ENCODE results near the gene FBXO39.

FBXO39 gene

DNA sequence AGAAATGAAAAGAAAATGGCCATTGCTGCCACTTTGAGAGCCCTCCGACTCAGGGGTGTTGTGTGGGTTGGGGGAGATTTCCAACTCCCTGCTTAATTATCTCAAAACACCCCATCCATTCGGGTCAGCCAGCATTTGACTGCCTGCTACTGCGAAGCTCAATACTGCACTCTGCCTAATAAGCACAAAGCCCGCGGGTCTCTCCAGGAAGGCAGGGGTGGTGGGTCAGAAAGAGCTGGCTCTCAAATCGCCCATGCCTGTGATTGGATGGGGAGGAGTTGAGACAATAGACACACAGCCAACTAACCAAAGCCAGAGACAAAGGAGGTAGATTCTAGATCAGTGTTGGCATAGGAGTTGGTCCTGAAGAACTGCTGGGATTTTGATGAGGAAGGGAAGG lies 22.5 kb upstream of the FBXO39 start:
- Histone ChIP-seq H3K4me1 (ENCODE audit: control insufficient read depth, insufficient read depth, low read length) (no peaks in the 10 kb centered on the region; the same call in 1 of the 2 replicates), H3K27ac (ENCODE audit: extremely low read depth, low read depth, low read length) (no peak overlapping the region), H3K4me3 (ENCODE audit: low read depth, low read length) (no peak overlapping the region), H3K36me3 (ENCODE audit: control insufficient read depth in 2 of 2, insufficient read depth in 1 of 2, low read length in 2 of 2) (no peaks in the 10 kb centered on the region), H3K9me3 (ENCODE audit: control insufficient read depth, insufficient read depth, low read depth, low read length) (no peaks in the 10 kb centered on the region)
- no peak for TF ChIP-seq ZNF175 (tag by site-specific recombination; IDR thresholded peaks at IDR 0.05)
- CTCF ChIA-PET = no interaction called here
- POLR2A ChIA-PET = no interaction called here

DNA sequence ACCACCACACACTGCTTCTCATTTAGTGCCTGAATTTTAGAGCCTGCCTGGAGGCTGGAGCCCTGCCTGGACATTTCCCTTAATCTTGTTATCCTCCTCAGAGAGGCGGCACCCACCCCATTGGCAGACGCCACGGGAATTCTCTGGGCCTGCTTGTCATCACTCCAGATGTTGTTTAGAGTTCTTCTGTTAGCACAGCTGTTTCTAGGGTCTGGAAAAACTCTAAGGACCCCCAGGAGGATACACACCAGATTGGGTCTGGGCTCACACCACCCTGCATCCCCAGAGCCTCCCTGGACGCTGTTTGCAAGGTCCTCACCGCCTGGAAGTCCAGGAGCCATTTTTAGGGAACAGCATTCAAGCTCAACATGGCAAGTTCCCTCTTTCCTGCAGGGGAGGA lies 20.7 kb upstream of the FBXO39 start:
- no peaks in the 10 kb centered on the region; the same call in 1 of the 2 replicates for H3K4me1 ChIP-seq (ENCODE audit: control insufficient read depth, insufficient read depth, low read length)
- ChIA-PET CTCF (interaction anchor here (0.6 kb wide), 1 partner anchor 62 kb away, joined by 3 read pairs; no protein-coding TSS in a partner anchor), POLR2A (no interaction called here)
- no peak overlapping the region for H3K27ac ChIP-seq (ENCODE audit: extremely low read depth, low read depth, low read length)
- no peaks in the 10 kb centered on the region for H3K36me3 ChIP-seq (ENCODE audit: control insufficient read depth in 2 of 2, insufficient read depth in 1 of 2, low read length in 2 of 2)
- no peaks in the 10 kb centered on the region for H3K9me3 ChIP-seq (ENCODE audit: control insufficient read depth, insufficient read depth, low read depth, low read length)
- TF ChIP-seq, protein P1, sequence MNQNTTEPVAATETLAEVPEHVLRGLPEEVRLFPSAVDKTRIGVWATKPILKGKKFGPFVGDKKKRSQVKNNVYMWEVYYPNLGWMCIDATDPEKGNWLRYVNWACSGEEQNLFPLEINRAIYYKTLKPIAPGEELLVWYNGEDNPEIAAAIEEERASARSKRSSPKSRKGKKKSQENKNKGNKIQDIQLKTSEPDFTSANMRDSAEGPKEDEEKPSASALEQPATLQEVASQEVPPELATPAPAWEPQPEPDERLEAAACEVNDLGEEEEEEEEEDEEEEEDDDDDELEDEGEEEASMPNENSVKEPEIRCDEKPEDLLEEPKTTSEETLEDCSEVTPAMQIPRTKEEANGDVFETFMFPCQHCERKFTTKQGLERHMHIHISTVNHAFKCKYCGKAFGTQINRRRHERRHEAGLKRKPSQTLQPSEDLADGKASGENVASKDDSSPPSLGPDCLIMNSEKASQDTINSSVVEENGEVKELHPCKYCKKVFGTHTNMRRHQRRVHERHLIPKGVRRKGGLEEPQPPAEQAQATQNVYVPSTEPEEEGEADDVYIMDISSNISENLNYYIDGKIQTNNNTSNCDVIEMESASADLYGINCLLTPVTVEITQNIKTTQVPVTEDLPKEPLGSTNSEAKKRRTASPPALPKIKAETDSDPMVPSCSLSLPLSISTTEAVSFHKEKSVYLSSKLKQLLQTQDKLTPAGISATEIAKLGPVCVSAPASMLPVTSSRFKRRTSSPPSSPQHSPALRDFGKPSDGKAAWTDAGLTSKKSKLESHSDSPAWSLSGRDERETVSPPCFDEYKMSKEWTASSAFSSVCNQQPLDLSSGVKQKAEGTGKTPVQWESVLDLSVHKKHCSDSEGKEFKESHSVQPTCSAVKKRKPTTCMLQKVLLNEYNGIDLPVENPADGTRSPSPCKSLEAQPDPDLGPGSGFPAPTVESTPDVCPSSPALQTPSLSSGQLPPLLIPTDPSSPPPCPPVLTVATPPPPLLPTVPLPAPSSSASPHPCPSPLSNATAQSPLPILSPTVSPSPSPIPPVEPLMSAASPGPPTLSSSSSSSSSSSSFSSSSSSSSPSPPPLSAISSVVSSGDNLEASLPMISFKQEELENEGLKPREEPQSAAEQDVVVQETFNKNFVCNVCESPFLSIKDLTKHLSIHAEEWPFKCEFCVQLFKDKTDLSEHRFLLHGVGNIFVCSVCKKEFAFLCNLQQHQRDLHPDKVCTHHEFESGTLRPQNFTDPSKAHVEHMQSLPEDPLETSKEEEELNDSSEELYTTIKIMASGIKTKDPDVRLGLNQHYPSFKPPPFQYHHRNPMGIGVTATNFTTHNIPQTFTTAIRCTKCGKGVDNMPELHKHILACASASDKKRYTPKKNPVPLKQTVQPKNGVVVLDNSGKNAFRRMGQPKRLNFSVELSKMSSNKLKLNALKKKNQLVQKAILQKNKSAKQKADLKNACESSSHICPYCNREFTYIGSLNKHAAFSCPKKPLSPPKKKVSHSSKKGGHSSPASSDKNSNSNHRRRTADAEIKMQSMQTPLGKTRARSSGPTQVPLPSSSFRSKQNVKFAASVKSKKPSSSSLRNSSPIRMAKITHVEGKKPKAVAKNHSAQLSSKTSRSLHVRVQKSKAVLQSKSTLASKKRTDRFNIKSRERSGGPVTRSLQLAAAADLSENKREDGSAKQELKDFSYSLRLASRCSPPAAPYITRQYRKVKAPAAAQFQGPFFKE (tag by site-specific recombination; IDR thresholded peaks at IDR 0.05; ENCODE audit: borderline replicate concordance) = no peak
- TF ChIP-seq ZNF394 (tag by site-specific recombination; IDR thresholded peaks at IDR 0.05; ENCODE audit: borderline replicate concordance) = no peak
- TF ChIP-seq ZNF530 (tag by site-specific recombination; IDR thresholded peaks at IDR 0.05; ENCODE audit: low read depth) = no peak
- TF ChIP-seq KLF16 (tag by site-specific recombination; IDR thresholded peaks at IDR 0.05) = no peak
- no peak for TF ChIP-seq ZNF777 (tag by site-specific recombination; IDR thresholded peaks at IDR 0.05; ENCODE audit: borderline replicate concordance)
- TF ChIP-seq, protein P2, sequence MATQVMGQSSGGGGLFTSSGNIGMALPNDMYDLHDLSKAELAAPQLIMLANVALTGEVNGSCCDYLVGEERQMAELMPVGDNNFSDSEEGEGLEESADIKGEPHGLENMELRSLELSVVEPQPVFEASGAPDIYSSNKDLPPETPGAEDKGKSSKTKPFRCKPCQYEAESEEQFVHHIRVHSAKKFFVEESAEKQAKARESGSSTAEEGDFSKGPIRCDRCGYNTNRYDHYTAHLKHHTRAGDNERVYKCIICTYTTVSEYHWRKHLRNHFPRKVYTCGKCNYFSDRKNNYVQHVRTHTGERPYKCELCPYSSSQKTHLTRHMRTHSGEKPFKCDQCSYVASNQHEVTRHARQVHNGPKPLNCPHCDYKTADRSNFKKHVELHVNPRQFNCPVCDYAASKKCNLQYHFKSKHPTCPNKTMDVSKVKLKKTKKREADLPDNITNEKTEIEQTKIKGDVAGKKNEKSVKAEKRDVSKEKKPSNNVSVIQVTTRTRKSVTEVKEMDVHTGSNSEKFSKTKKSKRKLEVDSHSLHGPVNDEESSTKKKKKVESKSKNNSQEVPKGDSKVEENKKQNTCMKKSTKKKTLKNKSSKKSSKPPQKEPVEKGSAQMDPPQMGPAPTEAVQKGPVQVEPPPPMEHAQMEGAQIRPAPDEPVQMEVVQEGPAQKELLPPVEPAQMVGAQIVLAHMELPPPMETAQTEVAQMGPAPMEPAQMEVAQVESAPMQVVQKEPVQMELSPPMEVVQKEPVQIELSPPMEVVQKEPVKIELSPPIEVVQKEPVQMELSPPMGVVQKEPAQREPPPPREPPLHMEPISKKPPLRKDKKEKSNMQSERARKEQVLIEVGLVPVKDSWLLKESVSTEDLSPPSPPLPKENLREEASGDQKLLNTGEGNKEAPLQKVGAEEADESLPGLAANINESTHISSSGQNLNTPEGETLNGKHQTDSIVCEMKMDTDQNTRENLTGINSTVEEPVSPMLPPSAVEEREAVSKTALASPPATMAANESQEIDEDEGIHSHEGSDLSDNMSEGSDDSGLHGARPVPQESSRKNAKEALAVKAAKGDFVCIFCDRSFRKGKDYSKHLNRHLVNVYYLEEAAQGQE (tag by site-specific recombination; IDR thresholded peaks at IDR 0.05) = no peak
- TF ChIP-seq, protein P3, sequence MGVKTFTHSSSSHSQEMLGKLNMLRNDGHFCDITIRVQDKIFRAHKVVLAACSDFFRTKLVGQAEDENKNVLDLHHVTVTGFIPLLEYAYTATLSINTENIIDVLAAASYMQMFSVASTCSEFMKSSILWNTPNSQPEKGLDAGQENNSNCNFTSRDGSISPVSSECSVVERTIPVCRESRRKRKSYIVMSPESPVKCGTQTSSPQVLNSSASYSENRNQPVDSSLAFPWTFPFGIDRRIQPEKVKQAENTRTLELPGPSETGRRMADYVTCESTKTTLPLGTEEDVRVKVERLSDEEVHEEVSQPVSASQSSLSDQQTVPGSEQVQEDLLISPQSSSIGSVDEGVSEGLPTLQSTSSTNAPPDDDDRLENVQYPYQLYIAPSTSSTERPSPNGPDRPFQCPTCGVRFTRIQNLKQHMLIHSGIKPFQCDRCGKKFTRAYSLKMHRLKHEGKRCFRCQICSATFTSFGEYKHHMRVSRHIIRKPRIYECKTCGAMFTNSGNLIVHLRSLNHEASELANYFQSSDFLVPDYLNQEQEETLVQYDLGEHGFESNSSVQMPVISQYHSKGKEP (tag by site-specific recombination; IDR thresholded peaks at IDR 0.05) = no peak
- TF ChIP-seq, protein P4, sequence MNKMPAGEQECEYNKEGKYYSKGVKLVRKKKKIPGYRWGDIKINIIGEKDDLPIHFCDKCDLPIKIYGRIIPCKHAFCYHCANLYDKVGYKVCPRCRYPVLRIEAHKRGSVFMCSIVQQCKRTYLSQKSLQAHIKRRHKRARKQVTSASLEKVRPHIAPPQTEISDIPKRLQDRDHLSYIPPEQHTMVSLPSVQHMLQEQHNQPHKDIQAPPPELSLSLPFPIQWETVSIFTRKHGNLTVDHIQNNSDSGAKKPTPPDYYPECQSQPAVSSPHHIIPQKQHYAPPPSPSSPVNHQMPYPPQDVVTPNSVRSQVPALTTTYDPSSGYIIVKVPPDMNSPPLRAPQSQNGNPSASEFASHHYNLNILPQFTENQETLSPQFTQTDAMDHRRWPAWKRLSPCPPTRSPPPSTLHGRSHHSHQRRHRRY (tag by site-specific recombination; IDR thresholded peaks at IDR 0.05) = no peak
- H3K4me3 ChIP-seq (ENCODE audit: low read depth, low read length) = no peak overlapping the region
